Astrocyte (in vitro differentiated cells and primary cell): ENCODE measurements around the gene LHFPL4.

Source experiments
- CTCF ChIP-seq: IDR thresholded peaks from 2 replicates; pipeline ENCODE4 v1.5.1; 2011; ENCODE audit warnings: low read depth, mild to moderate bottlenecking, inconsistent platforms, low read length, moderate library complexity; ENCODE audit not compliant: insufficient read depth
- EZH2 ChIP-seq: IDR thresholded peaks from 2 replicates; pipeline ENCODE4 v1.6.1; 2012; ENCODE audit warnings: mild to moderate bottlenecking, low read length, inconsistent platforms; ENCODE audit not compliant: insufficient read depth

GRCh38 chr3:9448643-9449042 is 105.0 kb downstream of the LHFPL4 start:
- TF ChIP-seq CTCF (no peak), EZH2 (no peak)
